Activated CD8-positive, alpha-beta T cell treated with anti-CD3 and anti-CD28 coated beads for 36 hours (primary cell): ENCODE data around the gene GNG3. TPM values are rescaled to one million over a fixed set of nuclear protein-coding genes. Genes with fewer than 3 reads are reported as not detected.

ENCODE experiments used
- ATAC-seq: fragments of 200-7000 bp; cut with Tn5 transposase; one replicate; pipeline ENCODE4 v1.10.0; 2021; ENCODE audit warnings: mild to moderate bottlenecking, moderate library complexity
- CTCF ChIA-PET: fragments of 350-600 bp; sonication (Branson Sonifier 250); formaldehyde crosslinking; loops from one replicate; lab custom pipeline; 2021; ENCODE audit warnings: antibody characterized with exemption; lab: Charles Lee
- POLR2A ChIA-PET: fragments of 350-600 bp; sonication (Branson Sonifier 250); formaldehyde crosslinking; loops from one replicate; lab custom pipeline; 2021; ENCODE audit warnings: antibody characterized with exemption; lab: Charles Lee
- DNase-seq: peaks from one replicate; pipeline ENCODE4 v3.0.0-alpha.2; 2020
- H3K27ac Mint-ChIP-seq: one replicate; pipeline ENCODE4 v1.8.0; 2021; ENCODE audit warnings: mild to moderate bottlenecking, mixed read lengths
- H3K27me3 Mint-ChIP-seq: one replicate; pipeline ENCODE4 v1.8.0; 2021; ENCODE audit warnings: mixed read lengths
- H3K36me3 Mint-ChIP-seq: one replicate; pipeline ENCODE4 v1.8.0; 2021; ENCODE audit warnings: low read depth, mixed read lengths
- H3K4me1 Mint-ChIP-seq: one replicate; pipeline ENCODE4 v1.8.0; 2021; ENCODE audit warnings: low read depth, mixed read lengths
- H3K4me3 Mint-ChIP-seq: one replicate; pipeline ENCODE4 v1.8.0; 2021; ENCODE audit warnings: mild to moderate bottlenecking, moderate library complexity, mixed read lengths
- H3K9me3 Mint-ChIP-seq: one replicate; pipeline ENCODE4 v1.8.0; 2021; ENCODE audit warnings: mixed read lengths
- CTCF ChIP-seq: fragments of 200-600 bp; IDR thresholded peaks from one replicate; pipeline ENCODE4 v1.8.0; 2022; ENCODE audit warnings: antibody characterized with exemption, mild to moderate bottlenecking
- intact Hi-C: fragments of 100-400 bp; cut with micrococcal nuclease; formaldehyde crosslinking; loops from one replicate; pipeline ENCODE4 v1.10.0; 2022
- total RNA-seq, 2 experiments: library from RNA; stranded (reverse); gene quantifications; one replicate each; pipeline ENCODE4 v1.2.3, GENCODE V29; 2021

GNG3 gene
- total RNA-seq, 2 experiments from 2014 or later: not detected

GRCh38 chr11:62666259-62666926, 41.1 kb upstream of the GNG3 start:
- no peak for TF ChIP-seq CTCF
- peak overlapping the region; percentile 98 for H3K4me3 Mint-ChIP-seq
- ATAC-seq: no peak
- no peaks in the 10 kb centered on the region for H3K9me3 Mint-ChIP-seq
- peaks cover 37% of the 10 kb centered on the region for H3K4me1 Mint-ChIP-seq
- no peaks in the 10 kb centered on the region for H3K27me3 Mint-ChIP-seq
- H3K36me3 Mint-ChIP-seq: peaks cover 71% of the 10 kb centered on the region
- ChIA-PET POLR2A (interaction anchor here (0.7 to 21.7 kb wide), 25 partner anchors 9 to 187 kb away, joined by 3 to 263 read pairs (median 11); partner anchors contain the start of genes B3GAT3, EEF1G, EML3 and GANAB), CTCF (interaction anchor here (1.9 to 3.0 kb wide), 3 partner anchors 28 to 74 kb away, joined by 7 to 20 read pairs (median 11); partner anchors contain the start of gene TUT1)
- intact Hi-C loops: loop anchor here (5.0 kb wide), 1 partner anchor 74 kb away; the partner anchor contains the start of gene TUT1
- no peak for DNase-seq
- peak overlapping the region; percentile 92 for H3K27ac Mint-ChIP-seq

- CTCF ChIA-PET: interaction anchor here (0.9 to 3.0 kb wide), 4 partner anchors 13 to 75 kb away, joined by 3 to 11 read pairs (median 6); no protein-coding TSS in a partner anchor
- ATAC-seq (no peak), DNase-seq (no peak)
- peak overlapping the region; percentile 98 for H3K4me3 Mint-ChIP-seq
- no peaks in the 10 kb centered on the region for H3K9me3 Mint-ChIP-seq
- peak overlapping the region; percentile 92 for H3K27ac Mint-ChIP-seq
- peaks cover 70% of the 10 kb centered on the region for H3K36me3 Mint-ChIP-seq
- peaks cover 35% of the 10 kb centered on the region for H3K4me1 Mint-ChIP-seq
- POLR2A ChIA-PET: interaction anchor here (1.0 to 21.7 kb wide), 13 partner anchors 8 to 186 kb away, joined by 3 to 263 read pairs (median 9); partner anchors contain the start of genes B3GAT3, EML3, GANAB and INTS5
- intact Hi-C loops: loop anchor here (5.0 kb wide), 1 partner anchor 75 kb away; the partner anchor contains the start of gene TUT1
- no peaks in the 10 kb centered on the region for H3K27me3 Mint-ChIP-seq
- no peak for TF ChIP-seq CTCF
Observed at GRCh38 chr11:62667460-62667859, 40.0 kb upstream of the GNG3 start.

GRCh38 chr11:62669420-62670161, 37.9 kb upstream of the GNG3 start:
- no peak for TF ChIP-seq CTCF
- ChIA-PET CTCF (interaction anchor here (0.9 to 1.3 kb wide), 5 partner anchors 14 to 117 kb away, joined by 3 to 4 read pairs (median 4); partner anchors contain the start of gene TUT1), POLR2A (interaction anchor here (0.7 to 21.7 kb wide), 10 partner anchors 10 to 213 kb away, joined by 3 to 263 read pairs (median 16); partner anchors contain the start of genes B3GAT3, GANAB, INTS5 and ROM1)
- Mint-ChIP-seq H3K4me1 (peaks cover 36% of the 10 kb centered on the region), H3K36me3 (peaks cover 70% of the 10 kb centered on the region), H3K27ac (peak overlapping the region; percentile 98), H3K9me3 (no peaks in the 10 kb centered on the region), H3K27me3 (no peaks in the 10 kb centered on the region), H3K4me3 (peak overlapping the region; percentile 91)
- ATAC-seq (no peak), DNase-seq (no peak)
- intact Hi-C loops: loop anchor here (5.0 kb wide), 1 partner anchor 77 kb away; the partner anchor contains the start of gene TUT1

DNA sequence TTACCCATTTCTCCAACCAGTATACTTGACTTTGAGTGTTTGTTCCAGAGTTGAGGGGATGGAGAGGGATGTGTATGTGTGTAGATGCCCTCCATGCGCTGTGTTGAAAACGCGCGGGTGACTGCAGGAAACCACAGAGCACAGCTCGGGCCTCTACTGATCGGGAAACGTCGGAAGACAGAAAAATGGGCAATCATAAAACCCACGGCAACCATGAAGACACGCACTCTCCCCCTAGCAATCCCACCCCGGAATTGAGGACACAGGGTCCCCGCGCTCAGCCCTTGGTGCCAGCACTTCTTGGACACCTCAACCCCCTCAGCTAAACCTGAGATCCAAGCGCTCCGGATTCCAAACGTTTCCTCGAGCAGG, 36.3 kb upstream of the GNG3 start:
- Mint-ChIP-seq H3K4me3 (peak overlapping the region; percentile 91), H3K4me1 (peaks cover 39% of the 10 kb centered on the region), H3K36me3 (peaks cover 64% of the 10 kb centered on the region)

More for the DNA sequence above, 36.3 kb upstream of the GNG3 start:
- ATAC-seq (peak; percentile 2), DNase-seq (no peak)
- TF ChIP-seq CTCF: no peak
- Mint-ChIP-seq H3K9me3 (no peaks in the 10 kb centered on the region), H3K27ac (peak overlapping the region; percentile 98), H3K27me3 (no peaks in the 10 kb centered on the region)
- intact Hi-C loops: no loop called here
- ChIA-PET CTCF (interaction anchor here (0.7 to 3.9 kb wide), 10 partner anchors 10 to 247 kb away, joined by 3 to 19 read pairs (median 4); partner anchors contain the start of gene TUT1), POLR2A (interaction anchor here (0.8 to 21.7 kb wide), 30 partner anchors 8 to 269 kb away, joined by 3 to 263 read pairs (median 7); partner anchors contain the start of genes B3GAT3, BSCL2, EEF1G and GANAB)
